Stimulated activated CD4-positive, alpha-beta T cell treated with anti-CD3 and anti-CD28 coated beads, Interleukin-4, amount 100 ng/mL, for 1 hour (primary cell): ENCODE results near the gene CEP20.
"Not testable (repeated sequence)": the region's sequence is repeated elsewhere in the genome, so short reads cannot be mapped to it uniquely, and the experiment has no call there.

Experiments used
- DNase-seq: peaks from one replicate; pipeline ENCODE4 v3.0.0-alpha.2; 2020

CEP20 gene, protein sequence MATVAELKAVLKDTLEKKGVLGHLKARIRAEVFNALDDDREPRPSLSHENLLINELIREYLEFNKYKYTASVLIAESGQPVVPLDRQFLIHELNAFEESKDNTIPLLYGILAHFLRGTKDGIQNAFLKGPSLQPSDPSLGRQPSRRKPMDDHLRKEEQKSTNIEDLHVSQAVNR

DNA sequence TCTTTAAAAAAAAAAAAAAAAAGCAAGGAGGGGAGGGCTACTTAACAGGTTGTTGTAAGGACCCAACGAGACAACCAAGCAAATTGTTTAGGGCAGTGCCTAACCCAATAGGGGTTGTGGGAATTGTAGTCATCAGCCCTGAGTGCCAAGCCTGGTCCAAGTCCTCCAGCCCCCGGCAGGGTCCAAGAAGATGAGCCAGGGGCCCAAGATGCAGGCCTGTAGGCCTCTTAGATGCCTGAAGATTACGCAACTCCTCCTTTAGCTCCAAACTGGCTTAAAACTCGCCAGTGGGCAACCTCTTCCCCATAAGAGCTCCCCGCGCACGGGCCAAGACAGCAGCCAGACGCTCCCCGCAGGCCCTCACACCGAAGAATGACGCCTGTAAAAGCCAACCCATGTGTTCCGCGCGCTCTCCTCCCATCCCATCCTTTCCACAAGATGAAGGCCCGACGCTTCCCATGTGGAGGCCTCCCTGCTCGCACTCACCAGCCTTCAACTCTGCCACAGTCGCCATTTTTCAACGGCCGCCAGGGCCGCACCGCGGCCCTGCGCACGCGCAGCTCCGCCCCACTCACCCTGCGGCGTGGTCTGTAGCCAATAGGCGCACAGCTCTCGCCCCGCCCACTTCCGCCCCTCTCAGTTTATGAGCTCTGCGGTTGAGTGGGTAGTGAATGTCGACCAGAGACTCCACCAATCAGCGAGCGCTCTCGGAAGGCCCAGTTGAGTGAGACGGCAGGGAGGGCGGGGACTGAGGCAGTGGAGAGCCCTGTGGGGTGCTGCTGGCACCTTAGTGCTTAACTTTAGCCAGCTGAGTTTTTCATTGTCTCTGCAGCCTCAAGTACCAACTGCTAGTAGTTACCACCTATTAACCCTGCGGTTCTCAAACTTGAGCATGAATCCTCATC is at the start of gene CEP20:
CEP20 (minus strand) TSS at position 532 of the 905 bp plus-strand sequence; CDS start at position 514, 18 bp downstream.
- DNase-seq = peak; percentile 100

DNA sequence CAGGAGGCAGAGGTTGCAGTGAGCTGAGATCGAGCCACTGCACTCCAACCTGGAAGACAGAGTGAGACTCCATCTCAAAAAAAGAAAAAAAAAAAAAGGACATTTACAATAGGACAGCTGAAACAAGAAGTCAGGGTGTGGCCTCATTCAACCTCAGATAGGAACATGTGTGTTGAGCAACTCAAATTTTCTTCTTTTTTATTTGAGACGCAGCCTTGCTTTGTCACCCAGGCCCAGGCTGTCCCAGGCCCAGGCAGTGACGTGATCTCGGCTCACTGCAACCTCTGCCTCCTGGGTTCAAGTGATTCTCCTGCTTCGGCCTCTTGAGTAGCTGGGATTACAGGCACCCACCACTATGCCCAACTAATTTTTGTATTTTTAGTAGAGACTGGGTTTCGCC is 48.4 kb upstream of the CEP20 start:
- DNase-seq = not testable (repeated sequence)

DNA sequence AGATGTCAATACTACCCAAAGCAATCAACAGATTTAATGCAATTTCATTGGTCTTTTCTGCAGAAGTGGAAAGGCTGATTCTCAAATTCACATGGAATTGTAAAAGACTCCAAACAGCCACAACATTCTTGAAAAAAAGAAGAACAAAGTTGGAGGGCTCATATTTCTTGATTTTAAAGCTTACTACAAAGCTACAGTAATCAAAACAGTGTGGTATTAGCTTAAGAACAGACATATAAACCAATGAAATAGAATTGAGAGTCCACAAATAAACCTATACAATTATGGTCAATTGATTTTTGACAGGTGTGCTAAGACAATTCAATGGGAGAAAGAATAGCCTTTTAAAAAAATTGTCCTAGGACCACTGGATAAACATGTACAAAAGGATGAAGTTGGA is 46.6 kb upstream of the CEP20 start:
- DNase-seq = no peak

DNA sequence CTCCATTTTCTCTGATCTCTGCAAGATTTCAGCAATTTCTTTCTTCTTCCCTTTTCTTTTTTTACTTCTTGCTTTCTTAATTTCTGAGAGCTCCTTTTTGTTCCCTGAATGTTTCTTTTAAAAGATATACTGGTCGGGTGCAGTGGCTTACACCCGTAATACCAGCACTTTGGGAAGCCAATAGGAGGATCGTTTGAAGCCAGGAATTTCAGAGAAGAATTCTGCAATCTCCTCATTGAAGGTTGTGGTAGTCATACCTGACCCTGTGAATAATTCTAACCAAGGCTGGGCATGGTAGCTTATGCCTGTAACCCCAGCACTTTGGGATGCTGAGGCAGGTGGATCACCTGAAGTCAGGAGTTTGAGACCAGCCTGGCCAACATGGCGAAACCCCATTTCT is 45.4 kb upstream of the CEP20 start:
- no peak for DNase-seq

DNA sequence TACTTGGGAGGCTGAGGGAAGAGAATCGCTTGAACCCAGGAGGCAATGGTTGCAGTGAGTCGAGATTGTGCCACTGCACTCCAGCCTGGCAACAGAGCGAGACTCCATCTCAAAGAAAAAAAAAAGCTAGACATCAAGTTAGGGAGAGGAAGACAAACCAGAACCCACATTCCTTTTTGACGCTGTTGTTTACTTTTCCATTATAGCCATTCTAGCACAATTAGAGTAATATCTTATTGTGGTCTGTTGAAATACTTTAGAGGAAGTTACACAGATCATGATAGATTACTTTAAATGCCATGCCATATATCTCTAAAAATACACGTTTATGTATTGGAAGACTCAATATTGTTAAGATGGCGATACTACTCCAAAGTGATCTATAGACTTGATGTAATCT is 44.5 kb upstream of the CEP20 start:
- no peak for DNase-seq

DNA sequence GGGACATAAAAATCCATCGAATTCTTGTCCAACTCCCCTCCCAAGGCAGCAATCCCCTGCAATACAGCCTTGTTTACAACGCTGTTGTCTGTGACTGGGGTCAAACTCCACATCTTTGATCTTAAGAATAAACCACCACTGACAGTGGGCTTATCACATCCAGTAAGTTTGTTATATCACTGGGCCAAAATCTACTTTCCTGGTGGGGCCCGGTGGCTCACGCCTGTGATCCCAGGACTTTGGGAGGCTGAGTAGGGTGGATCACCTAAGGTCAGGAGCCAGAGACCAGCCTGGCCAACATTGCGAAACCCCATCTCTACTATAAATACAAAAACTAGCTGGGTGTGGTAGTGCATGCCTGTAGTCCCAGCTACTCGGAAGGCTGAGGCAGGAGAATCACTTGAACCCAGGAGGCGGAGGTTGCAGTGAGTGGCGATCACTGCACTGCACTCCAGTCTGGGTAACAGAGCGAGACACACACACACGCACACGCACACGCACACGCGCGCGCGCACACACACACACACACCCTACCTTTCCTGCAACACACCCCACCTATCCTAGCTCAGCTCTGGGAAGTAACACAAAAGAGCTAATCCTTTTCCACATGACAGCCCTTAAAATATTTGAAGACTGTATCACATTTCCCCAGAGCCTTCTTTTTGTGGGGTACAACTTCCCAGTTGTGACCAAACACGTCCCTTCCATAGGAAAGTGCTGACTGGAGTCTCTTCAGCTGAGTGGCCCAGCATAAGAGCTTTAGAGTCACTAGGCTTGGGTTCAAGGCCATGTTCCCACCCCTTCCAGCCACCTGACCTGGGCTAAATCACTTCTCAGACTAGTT is 40.1 kb upstream of the CEP20 start:
- no peak for DNase-seq

DNA sequence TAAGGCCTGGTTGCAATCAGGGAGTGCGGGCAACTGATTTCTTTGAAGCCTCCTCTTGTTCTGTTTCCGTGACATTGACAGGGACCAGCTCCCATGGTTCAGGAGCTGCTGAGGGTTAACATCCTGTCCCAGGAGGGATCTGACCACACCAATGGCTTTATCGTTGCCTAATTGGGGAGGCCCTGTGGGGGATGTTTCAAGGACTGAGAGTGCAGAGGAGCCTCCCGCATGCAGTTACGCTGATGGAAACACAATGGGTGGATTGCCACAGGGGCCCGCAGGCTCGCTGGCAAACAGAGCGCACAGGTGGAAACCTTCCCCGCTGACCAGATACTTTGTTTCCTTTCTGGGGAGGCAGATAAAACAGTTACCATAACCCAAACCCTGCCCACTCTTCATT is 37.2 kb upstream of the CEP20 start:
- DNase-seq = no peak

DNA sequence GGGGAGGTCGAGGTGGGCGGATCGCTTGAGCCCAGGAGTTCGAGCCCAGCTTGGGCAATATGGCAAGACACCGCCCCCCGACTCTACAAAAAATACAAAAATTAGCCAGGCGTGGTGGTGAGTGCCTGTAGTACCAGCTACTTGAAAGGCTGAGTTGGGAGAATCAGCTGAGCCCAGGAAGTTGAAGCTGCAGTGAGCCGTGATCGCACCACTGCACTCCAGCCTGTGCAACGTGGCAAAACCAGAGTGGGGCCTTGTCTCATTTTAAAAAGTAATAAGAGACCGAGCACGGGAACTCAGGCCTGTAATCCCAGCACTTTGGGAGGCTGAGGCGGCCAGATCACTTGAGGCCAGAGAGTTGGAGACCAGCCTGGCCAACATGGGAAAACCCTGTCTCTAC is 36.6 kb upstream of the CEP20 start:
- no peak for DNase-seq

DNA sequence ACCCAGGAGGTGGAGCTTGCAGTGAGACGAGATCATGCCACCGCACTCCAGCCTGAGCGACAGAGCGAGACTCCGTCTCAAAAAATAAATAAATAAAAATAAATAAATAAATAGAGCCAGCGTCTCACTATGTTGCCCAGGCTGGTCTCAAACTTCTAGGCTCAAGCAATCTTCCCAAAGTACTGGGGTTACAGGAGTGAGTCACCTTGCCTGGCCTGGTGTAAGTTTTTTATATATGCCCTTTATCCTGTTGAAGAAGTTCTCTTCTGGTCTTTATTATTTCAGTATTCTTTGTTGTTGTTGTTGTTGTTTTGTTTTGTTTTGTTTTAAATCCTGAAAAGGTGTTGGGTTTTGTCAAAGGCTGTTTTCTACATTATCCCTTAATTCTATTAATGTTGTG is 30.9 kb upstream of the CEP20 start:
- no peak for DNase-seq

DNA sequence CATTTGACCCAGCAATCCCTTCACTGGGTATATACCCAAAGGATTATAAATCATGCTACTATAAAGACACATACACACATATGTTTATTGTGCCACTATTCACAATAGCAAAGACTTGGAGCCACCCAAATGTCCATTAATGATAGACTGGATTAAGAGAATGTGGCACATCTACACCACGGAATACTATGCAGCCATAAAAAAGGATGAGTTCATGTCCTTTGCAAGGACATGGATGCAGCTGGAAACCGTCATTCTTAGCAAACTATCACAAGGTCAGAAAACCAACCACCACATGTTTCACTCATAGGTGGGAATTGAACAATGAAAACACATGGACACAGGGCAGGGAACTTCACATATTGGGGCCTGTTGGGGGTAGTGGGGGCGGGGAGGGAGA is 29.9 kb upstream of the CEP20 start:
- DNase-seq = not testable (repeated sequence)

DNA sequence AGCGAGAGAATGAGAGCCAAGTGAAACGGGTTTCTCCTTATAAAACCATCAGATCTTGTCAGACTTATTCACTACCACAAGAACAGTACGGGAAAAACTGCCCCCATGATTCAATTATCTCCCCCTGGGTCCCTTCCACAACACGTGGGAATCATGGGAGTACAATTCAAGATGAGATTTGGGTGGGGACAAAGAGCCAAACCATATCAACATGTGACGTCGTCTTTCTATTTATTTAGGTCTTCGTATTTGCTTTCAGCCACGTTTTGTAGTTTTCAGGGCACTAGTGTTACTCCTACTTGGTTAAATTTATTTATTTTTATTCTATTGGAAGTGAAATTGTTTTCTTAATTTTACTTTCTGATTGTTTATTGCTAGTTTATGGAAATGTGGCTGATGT is 27.9 kb upstream of the CEP20 start:
- DNase-seq = no peak

DNA sequence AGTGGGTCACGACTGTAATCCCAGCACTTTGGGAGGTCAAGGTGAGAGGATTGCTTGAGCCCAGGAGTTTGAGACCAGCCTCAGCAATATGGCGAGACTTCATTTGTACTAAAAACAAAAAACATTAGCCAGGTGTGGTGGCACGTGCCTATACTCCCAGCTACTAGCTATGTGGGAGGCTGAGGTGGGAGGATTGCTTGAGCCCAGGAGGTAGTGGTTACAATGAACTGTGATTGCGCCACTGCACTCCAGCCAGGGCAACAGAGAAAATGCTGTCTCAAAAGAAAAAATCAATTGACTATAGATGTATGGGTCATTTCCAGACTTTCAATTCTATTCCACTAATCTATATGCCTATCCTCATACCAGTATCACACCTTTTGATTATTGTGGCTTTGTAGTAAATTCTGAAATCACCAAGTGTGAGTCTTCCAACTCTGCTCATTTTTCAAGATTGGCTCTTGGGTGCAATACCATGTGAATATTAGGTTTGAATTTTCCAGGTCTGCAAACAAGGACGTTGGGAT is 27.2 kb upstream of the CEP20 start:
- no peak for DNase-seq

DNA sequence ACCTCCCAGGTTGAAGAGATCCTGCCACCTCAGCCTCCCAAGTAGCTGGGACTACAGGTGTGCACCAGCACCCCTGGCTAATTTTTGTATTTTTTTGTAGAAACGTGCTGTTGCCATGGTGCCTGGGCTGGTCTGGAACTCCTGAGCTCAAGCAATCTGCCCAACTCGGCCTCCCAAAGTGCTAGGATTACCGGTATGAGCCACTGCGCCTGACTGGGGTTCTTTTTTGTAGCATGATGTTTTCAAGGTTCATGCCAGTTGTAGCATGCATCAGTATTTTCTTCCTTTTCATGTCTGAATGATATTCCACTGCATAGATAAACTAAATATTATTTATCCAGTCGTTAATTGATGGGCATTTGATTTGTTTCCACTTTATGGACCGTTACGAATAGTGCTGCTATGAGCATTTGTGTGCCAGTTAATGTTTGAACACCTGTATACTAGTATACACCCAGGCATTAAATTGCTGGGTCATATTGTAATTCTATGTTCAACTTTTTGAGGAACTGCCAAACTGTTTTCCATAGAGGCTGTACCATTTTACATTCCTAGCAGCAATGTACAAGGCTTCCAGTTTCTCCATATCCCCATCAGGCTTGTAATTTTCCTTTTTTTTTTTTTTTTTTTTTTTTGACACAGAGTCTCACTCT is 24.8 kb upstream of the CEP20 start:
- no peak for DNase-seq

DNA sequence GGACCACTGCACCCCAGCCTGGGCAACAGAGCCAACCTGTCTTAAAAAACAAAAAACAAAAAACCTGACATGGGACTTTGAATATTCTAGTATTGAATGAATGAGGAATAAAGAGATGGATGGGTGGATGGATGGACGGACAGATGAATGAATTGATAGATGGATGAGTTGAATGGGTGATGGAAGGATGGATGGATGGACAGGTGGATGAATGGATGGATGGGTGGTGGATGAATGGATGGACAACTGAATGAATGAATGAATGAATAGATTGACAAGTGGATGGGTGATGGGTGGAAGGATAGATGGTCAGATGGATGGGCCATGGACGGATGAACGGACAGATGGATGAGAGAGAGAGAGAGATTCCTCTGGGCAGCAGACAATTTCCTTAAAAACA is 22.8 kb upstream of the CEP20 start:
- DNase-seq = no peak

DNA sequence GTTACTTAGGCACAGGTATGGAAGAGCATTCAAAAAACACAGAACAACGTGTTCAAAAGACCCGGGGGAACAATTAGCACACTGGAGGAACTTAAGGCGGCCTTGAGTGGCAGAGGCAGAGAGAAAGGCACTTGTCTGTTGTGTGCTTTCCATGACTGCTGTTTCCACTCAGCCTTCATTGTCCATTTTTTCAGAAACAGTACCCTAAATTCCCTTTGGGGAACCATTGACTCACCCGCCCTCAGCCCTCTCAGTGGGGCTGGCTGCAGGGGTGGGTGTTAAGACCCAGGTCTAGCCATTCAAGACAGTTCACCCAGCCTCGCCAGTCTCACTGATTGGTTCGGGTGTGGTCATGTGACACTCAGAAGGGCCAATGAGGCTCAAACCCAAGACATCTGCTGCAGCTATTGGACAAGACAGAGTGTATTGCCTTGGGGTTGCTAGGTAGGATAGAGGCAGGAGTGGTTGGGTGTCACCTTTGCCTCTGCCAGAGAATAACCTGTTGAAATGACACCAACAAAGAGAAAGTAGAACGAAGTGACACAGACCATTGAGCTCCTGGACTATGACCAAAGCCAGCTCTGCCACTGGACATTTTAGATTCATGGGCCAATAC is 19.6 kb upstream of the CEP20 start:
- DNase-seq = peak; percentile 3

DNA sequence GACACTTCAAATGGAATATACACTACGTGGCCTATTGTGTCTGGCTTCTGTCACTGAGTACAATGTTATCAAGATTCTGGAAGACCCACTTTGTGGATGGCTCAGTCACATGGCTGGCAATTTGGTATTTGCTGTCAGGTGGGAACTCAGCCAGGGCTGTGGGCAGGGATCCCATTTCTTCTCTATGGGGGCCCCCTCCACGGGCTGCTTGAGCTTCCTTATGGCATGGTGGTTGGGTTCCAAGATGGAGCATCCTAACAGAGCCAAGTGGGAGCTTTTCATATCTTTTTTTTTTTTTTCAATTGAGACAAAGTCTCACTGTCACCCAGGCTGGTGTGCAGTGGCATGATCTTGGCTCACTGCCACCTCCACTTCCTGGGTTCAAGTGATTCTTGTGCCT is 18.0 kb upstream of the CEP20 start:
- DNase-seq = no peak

DNA sequence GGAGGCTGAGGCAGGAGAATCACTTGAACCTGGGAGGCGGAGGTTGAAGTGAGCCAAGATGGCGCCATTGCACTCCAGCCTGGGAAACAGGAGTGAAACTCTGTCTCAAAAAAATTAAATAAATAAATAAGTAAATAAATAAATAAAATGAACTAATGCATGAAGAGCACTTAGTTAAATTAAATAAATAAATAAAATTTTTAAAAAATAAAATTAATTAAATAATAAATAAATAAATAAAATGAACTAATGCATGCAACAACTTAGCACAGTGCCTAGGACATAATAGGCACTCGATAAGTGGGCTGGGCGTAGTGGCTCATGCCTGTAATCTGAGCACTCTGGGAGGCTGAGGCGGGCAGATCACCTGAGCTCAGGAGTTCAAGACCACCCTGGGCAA is 15.6 kb upstream of the CEP20 start:
- no peak for DNase-seq

DNA sequence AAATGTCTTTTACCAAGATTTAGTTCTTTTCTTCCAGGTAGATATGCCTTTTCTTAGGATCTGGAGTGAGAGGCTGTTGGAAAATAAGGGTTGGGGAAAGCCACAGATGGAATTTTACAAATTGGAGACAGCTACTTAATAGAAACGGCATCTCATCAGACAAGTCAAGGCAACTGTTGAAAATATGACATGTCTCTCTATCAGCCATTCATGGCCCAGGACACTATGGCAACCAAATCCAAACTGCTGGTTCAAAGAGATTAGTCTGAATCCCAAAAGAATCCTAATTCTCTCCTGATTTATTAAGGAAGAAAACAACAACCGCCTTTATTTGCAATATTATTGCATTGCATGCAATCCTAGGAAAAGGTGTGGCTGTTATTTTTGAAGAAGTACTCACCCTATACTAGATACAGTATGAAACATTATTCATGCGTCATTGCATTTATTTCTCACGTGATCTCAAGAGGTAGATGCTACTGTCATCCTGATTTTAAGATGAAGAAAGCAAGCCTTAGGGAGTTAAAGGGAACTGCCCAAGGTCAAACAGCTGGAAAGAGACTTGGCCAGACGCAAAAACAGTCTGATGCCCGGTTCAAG is 12.6 kb upstream of the CEP20 start:
- DNase-seq = no peak

DNA sequence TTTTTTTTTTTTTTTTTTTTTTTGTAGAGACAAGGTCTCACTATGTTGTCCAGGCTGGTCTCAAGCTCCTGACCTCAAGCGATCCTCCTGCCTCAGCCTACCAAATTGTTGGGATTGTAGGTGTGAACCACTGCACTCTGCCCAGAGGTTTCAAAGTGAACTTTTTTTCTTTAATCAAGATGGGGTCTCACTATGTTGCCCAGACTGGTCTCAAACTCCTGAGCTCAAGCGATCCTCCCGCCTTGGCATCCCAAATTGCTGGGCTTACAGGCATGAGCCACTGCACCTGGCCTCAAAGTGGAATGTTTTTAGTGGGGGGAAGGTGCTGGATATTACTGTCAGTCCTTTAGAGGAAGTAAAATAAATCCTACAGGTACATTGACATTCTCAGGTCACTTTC is 12.0 kb upstream of the CEP20 start:
- no peak for DNase-seq

DNA sequence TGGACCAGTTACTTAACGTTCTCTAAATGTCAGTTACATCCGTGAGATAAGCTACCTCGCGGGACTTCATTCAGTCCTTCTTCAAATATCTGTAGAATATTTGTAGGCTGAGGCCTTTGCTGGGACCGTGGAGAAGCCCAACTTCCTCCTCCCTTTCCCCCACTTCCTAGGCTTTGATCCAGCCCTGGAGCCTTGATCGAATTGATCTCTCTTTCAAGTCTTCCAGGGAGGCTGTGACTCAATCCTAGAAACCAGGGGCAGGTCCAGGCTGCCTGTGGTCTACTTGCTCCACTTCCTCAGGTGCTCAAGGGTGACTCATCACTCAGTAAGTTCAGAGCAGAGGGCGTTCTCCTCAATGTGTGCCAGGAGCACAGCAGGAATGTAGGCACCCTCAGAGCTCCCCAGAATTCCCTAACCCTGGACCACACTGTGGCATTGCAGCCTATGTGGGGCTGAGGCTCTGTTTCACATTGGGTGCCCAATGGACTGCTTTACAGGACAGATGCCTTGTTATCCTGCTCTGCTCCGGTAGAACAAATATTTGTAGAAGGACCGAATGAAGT is 11.2 kb upstream of the CEP20 start:
- DNase-seq = no peak

DNA sequence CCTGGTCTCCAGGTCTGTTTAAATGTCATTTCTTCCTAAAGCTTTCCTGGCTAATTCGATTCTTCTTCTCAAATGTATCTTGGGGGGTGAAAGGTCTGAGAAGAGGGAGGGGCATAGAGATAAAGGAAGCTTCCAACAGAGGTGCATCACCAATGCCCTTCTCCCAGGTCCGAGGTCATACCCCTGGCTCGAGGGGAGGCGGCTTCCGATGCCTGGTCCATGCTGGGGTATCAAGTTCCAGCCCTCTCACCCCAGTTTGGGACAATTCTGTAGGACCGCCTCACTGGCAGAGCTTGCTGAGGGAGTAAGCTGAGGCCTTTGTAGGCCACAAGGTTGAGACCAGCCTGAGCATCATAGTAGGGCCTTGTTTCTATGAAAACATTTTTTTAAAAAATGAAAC is 10.3 kb upstream of the CEP20 start:
- DNase-seq = no peak

DNA sequence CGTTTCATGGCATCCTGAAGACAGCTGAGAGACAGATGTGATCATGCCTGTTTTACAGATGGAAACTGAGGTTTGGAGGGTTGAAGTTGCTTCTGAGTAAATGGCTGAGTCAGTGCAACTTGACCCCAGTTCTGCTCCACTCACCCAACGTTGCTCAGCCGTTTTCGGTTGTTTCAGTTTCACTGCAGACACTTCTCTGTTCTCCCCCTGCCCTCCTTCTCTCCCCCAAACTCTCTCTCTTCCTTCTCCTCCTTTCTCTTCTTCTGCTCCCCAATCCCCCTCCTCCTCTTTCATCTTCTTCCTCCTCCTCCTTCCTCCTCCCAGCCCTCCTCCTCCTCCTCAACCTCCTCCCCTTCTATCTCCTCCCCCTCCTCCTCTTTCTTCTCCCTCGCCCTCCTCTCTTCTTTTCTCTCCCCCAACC is 9.4 kb upstream of the CEP20 start:
- no peak for DNase-seq
